ENCODE results near the gene NCKAP5.
"Not testable (repeated sequence)": the region's sequence is repeated elsewhere in the genome, so short reads cannot be mapped to it uniquely, and the experiment has no call there.

DNA sequence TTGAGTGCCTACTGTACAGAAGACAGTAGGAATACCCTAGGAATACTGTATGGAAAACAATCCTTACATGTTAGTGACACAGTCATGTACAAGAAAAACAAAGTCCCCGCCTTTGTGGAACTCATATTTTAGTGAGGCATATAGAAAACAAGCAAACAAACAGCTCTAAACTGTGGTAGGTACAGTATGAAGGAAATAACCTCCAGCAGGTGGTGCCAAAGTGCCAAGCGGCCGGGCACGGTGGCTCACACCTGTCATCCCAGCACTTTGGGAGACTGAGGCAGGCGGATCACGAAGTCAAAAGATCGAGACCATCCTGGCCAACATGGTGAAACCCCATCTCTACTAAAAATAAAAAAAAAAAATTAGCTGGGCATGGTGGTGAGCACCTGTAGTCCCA is 48.6 kb downstream of the NCKAP5 start:
- peak; percentile 42 for TF ChIP-seq CTCF (conservative IDR thresholded peaks at IDR 0.05)
- TF ChIP-seq EZH2 (IDR thresholded peaks at IDR 0.05; ENCODE audit: low read depth): not testable (repeated sequence)
